Motor neuron (in vitro differentiated cells): ENCODE results near the gene OPN1SW. TPM values are rescaled to one million over a fixed set of nuclear protein-coding genes. Genes with fewer than 3 reads are reported as not detected.

ENCODE experiments used
- ATAC-seq, 8 experiments: fragments of 200-7000 bp; cut with Tn5 transposase; replicated peaks in 6 of 8; 2 replicates each; pipeline ENCODE4 v1.8.0; 2021; ENCODE audit warnings: mild to moderate bottlenecking in 8 of 8, moderate library complexity in 8 of 8
- H3K27ac ChIP-seq, 2 donors: fragments of 250-450 bp; sonication (Bioruptor Pico); 2 replicates each; pipeline ENCODE4 v1.9.0; 2021; ENCODE audit warnings: antibody characterized with exemption in 2 of 2, mild to moderate bottlenecking in 2 of 2, moderate library complexity in 1 of 2
- H3K4me1 ChIP-seq, 2 donors: fragments of 250-450 bp; sonication (Bioruptor Pico); replicated peaks in 1 of 2; 2 replicates each; pipeline ENCODE4 v1.6.1; 2021; ENCODE audit warnings: antibody characterized with exemption in 2 of 2, mild to moderate bottlenecking in 2 of 2, moderate library complexity in 1 of 2
- H3K4me3 ChIP-seq, 5 donors: fragments of 250-450 bp; sonication (Bioruptor Pico); 2 replicates each; pipeline ENCODE4 v1.9.0; 2021; ENCODE audit warnings: antibody characterized with exemption in 5 of 5, mild to moderate bottlenecking in 5 of 5, moderate library complexity in 4 of 5
- WGBS, 10 experiments: fragments of 450-650 bp; shearing (Covaris generic); methylation state at CpG; one replicate each; pipeline ENCODE4 v1.0.0; 2022; 5-methylcytosine and 5-hydroxymethylcytosine counted together
- in situ Hi-C, 9 experiments: fragments of 400-800 bp; cut with MboI; loops; one replicate each; pipeline ENCODE4 v1.15.0; 2021; ENCODE audit warnings: low sequenced_read_pairs in 9 of 9, low pct_unique_long_range_greater_than_20kb in 2 of 9; ENCODE audit not compliant: unreplicated experiment in 9 of 9
- total RNA-seq, 8 experiments: library from RNA; unstranded; fragments of 300-600 nt; gene quantifications; 2 replicates each; pipeline versions ENCODE4 v1.2.3 to v1.2.4, GENCODE V29; 2022

OPN1SW gene
- total RNA-seq, result under 1 TPM in 5 of 8 experiments, not detected in 3; 0.27 to 0.78 (median 0.43) TPM

GRCh38 chr7:128775744-128776474, at the start of gene OPN1SW:
TSS of gene OPN1SW (minus strand) at chr7:128775794. CDS start at chr7:128775781, 13 bp downstream.
- in situ Hi-C loops, result no loop called here
- Histone ChIP-seq H3K27ac (no peak within 1 kb of the TSS), H3K4me3 (no peak within 1 kb of the TSS), H3K4me1 (no peaks in the 10 kb centered on the region)
- 86 to 100% (median 96%) methylated on average over 1 to 3 of the region's 4 CpGs; no CpG with 5 or more reads in 4 of the 10 experiments for WGBS, 10 experiments
- ATAC-seq, result peak in 2 of 8 experiments; percentile 8 to 11

GRCh38 chr7:128821724-128822123, 46.1 kb upstream of the OPN1SW start:
- no peak for ATAC-seq
- H3K27ac ChIP-seq, result no peak overlapping the region
- H3K4me3 ChIP-seq, result no peak overlapping the region
- WGBS, 10 experiments, result 33 to 100% (median 90%) methylated on average over 1 to 2 of the region's 4 CpGs; no CpG with 5 or more reads in 5 of the 10 experiments
- no peaks in the 10 kb centered on the region for H3K4me1 ChIP-seq
- in situ Hi-C loops, result no loop called here

- no peaks in the 10 kb centered on the region for H3K4me1 ChIP-seq
- no peak overlapping the region for H3K27ac ChIP-seq
- in situ Hi-C loops, result no loop called here
- no peak overlapping the region for H3K4me3 ChIP-seq
- 60 to 100% (median 91%) methylated on average over 1 to 3 of the region's 3 CpGs; no CpG with 5 or more reads in 2 of the 10 experiments for WGBS, 10 experiments
- ATAC-seq, result no peak
These were observed 43.1 kb upstream of the OPN1SW start for GRCh38 chr7:128818694-128819093.

- in situ Hi-C loops, result no loop called here
- Histone ChIP-seq H3K4me3 (no peak overlapping the region), H3K27ac (no peak overlapping the region), H3K4me1 (no peaks in the 10 kb centered on the region)
- WGBS, 10 experiments, result 63 to 100% (median 96%) methylated on average over 2 to 7 of the region's 7 CpGs; no CpG with 5 or more reads in 1 of the 10 experiments
- peak in 1 of 8 experiments; percentile 50 for ATAC-seq
These were observed 39.8 kb upstream of the OPN1SW start for GRCh38 chr7:128815289-128815942.

- 50 to 92% (median 89%) methylated on average over 2 to 6 of the region's 6 CpGs; no CpG with 5 or more reads in 4 of the 10 experiments for WGBS, 10 experiments
- peak in 2 of 8 experiments; percentile 36 to 59 for ATAC-seq
- Histone ChIP-seq H3K4me1 (no peaks in the 10 kb centered on the region), H3K27ac (no peak overlapping the region), H3K4me3 (no peak overlapping the region)
- in situ Hi-C loops, result no loop called here
These were observed 38.9 kb upstream of the OPN1SW start for GRCh38 chr7:128814499-128814898.

- no peak overlapping the region for H3K27ac ChIP-seq
- H3K4me1 ChIP-seq, result no peaks in the 10 kb centered on the region
- peak in 1 of 8 experiments; percentile 16 for ATAC-seq
- WGBS, 10 experiments, result 40 to 93% (median 60%) methylated on average over 1 to 6 of the region's 11 CpGs; no CpG with 5 or more reads in 1 of the 10 experiments
- H3K4me3 ChIP-seq, result no peak overlapping the region
- in situ Hi-C loops, result no loop called here
These were observed 37.0 kb upstream of the OPN1SW start for GRCh38 chr7:128812514-128813168.

GRCh38 chr7:128811631-128812430, 36.2 kb upstream of the OPN1SW start:
- peak in 5 of 8 experiments; percentile 15 to 47 (median 35) for ATAC-seq
- Histone ChIP-seq H3K4me3 (no peak overlapping the region), H3K4me1 (no peaks in the 10 kb centered on the region), H3K27ac (no peak overlapping the region)
- in situ Hi-C loops, result no loop called here
- WGBS, 10 experiments, result 60 to 96% (median 84%) methylated on average over 1 to 6 of the region's 11 CpGs; no CpG with 5 or more reads in 4 of the 10 experiments

GRCh38 chr7:128810997-128811396, 35.4 kb upstream of the OPN1SW start:
- H3K4me3 ChIP-seq, result no peak overlapping the region
- no peak overlapping the region for H3K27ac ChIP-seq
- 75 to 100% (median 93%) methylated on average over 2 to 3 of the region's 3 CpGs; no CpG with 5 or more reads in 6 of the 10 experiments for WGBS, 10 experiments
- in situ Hi-C loops, result no loop called here
- ATAC-seq, result no peak
- H3K4me1 ChIP-seq, result no peaks in the 10 kb centered on the region

GRCh38 chr7:128810473-128810872, 34.9 kb upstream of the OPN1SW start:
- 20 to 100% (median 44%) methylated on average over 1 to 2 of the region's 2 CpGs; no CpG with 5 or more reads in 6 of the 10 experiments for WGBS, 10 experiments
- no peak overlapping the region for H3K4me3 ChIP-seq
- no peaks in the 10 kb centered on the region for H3K4me1 ChIP-seq
- in situ Hi-C loops, result no loop called here
- H3K27ac ChIP-seq, result no peak overlapping the region
- ATAC-seq, result no peak

GRCh38 chr7:128809363-128809762, 33.8 kb upstream of the OPN1SW start:
- Histone ChIP-seq H3K4me3 (no peak overlapping the region), H3K4me1 (no peaks in the 10 kb centered on the region), H3K27ac (no peak overlapping the region)
- in situ Hi-C loops, result no loop called here
- WGBS, 10 experiments, result 50 to 100% (median 89%) methylated on average over 1 of the region's 3 CpGs; no CpG with 5 or more reads in 5 of the 10 experiments
- peak in 1 of 8 experiments; percentile 28 for ATAC-seq

GRCh38 chr7:128807191-128807590, 31.6 kb upstream of the OPN1SW start:
- no peak overlapping the region for H3K27ac ChIP-seq
- H3K4me1 ChIP-seq, result no peaks in the 10 kb centered on the region
- H3K4me3 ChIP-seq, result no peak overlapping the region
- ATAC-seq, result no peak
- in situ Hi-C loops, result no loop called here
- 40 to 100% (median 85%) methylated on average over 1 to 6 of the region's 8 CpGs; no CpG with 5 or more reads in 2 of the 10 experiments for WGBS, 10 experiments

GRCh38 chr7:128805225-128805624, 29.6 kb upstream of the OPN1SW start:
- Histone ChIP-seq H3K27ac (no peak overlapping the region), H3K4me1 (peaks cover 4 to 6% of the 10 kb centered on the region in 2 donors), H3K4me3 (no peak overlapping the region)
- 80 to 100% (median 96%) methylated on average over 1 to 5 of the region's 5 CpGs; no CpG with 5 or more reads in 3 of the 10 experiments for WGBS, 10 experiments
- ATAC-seq, result no peak
- in situ Hi-C loops, result no loop called here
